ENCODE data around the gene C5AR2. TPM values are rescaled to one million over a fixed set of nuclear protein-coding genes. Genes with fewer than 3 reads are reported as not detected.

C5AR2 gene
- total and polyA plus RNA-seq, 2 donors (not counting 1 experiment from before 2014, with no cell fraction given), result under 0.01 to 0.08 TPM

- peak overlapping the region; percentile 57 for H3K27ac ChIP-seq (ENCODE audit: insufficient read depth, low read length)
- H2AFZ ChIP-seq (ENCODE audit: low read length), result no peak overlapping the region
- no peaks in the 10 kb centered on the region for H3K27me3 ChIP-seq (ENCODE audit: control insufficient read depth, insufficient read depth, low read length)
- TF ChIP-seq CTCF (conservative IDR thresholded peaks at IDR 0.05 in 1 of 2, IDR thresholded peaks at IDR 0.05 in 1 of 2; ENCODE audit: low read depth in 1 of 2, low read length in 2 of 2) (no peak), EZH2 (IDR thresholded peaks at IDR 0.05; ENCODE audit: low read length, missing control alignments) (no peak)
- H3K9ac ChIP-seq (ENCODE audit: insufficient read depth, low read length), result no peak overlapping the region
- no peaks in the 10 kb centered on the region for H3K36me3 ChIP-seq (ENCODE audit: control insufficient read depth, insufficient read depth, low read length)
- H3K4me3 ChIP-seq (replicated peaks in 1 of 4; ENCODE audit: control extremely low read depth in 1 of 4, insufficient read depth in 1 of 4, low read depth in 3 of 4, low read length in 4 of 4), result no peak overlapping the region
- no peaks in the 10 kb centered on the region for H3K9me3 ChIP-seq (ENCODE audit: control insufficient read depth, insufficient read depth, low read depth, low read length)
- DNase-seq (ENCODE audit: low read depth in 2 of 2), result peak; percentile 86 to 99
- H3K79me2 ChIP-seq (ENCODE audit: control insufficient read depth, insufficient read depth, low read length), result no peaks in the 10 kb centered on the region
- H4K20me1 ChIP-seq (ENCODE audit: control insufficient read depth, extremely low read depth, insufficient read depth, low read length), result no peaks in the 10 kb centered on the region
- peak overlapping the region; percentile 54 for H3K4me2 ChIP-seq (ENCODE audit: extremely low read depth, insufficient read depth, low read length)
- H3K4me1 ChIP-seq (ENCODE audit: control insufficient read depth, extremely low read depth, insufficient read depth, low read length), result peaks cover 2% of the 10 kb centered on the region
Observed at GRCh38 chr19:47315125-47315821, 16.7 kb upstream of the C5AR2 start.

GRCh38 chr19:47316513-47316912 lies 15.5 kb upstream of the C5AR2 start:
- Histone ChIP-seq H4K20me1 (ENCODE audit: control insufficient read depth, extremely low read depth, insufficient read depth, low read length) (no peaks in the 10 kb centered on the region), H3K36me3 (ENCODE audit: control insufficient read depth, insufficient read depth, low read length) (no peaks in the 10 kb centered on the region), H3K4me2 (ENCODE audit: extremely low read depth, insufficient read depth, low read length) (no peak overlapping the region), H3K4me1 (ENCODE audit: control insufficient read depth, extremely low read depth, insufficient read depth, low read length) (peaks cover 2% of the 10 kb centered on the region), H3K79me2 (ENCODE audit: control insufficient read depth, insufficient read depth, low read length) (no peaks in the 10 kb centered on the region), H3K27me3 (ENCODE audit: control insufficient read depth, insufficient read depth, low read length) (no peaks in the 10 kb centered on the region), H3K9me3 (ENCODE audit: control insufficient read depth, insufficient read depth, low read depth, low read length) (no peaks in the 10 kb centered on the region), H3K9ac (ENCODE audit: insufficient read depth, low read length) (no peak overlapping the region), H3K27ac (ENCODE audit: insufficient read depth, low read length) (no peak overlapping the region), H2AFZ (ENCODE audit: low read length) (no peak overlapping the region), H3K4me3 (replicated peaks in 1 of 4; ENCODE audit: control extremely low read depth in 1 of 4, insufficient read depth in 1 of 4, low read depth in 3 of 4, low read length in 4 of 4) (no peak overlapping the region)
- no peak for DNase-seq (ENCODE audit: low read depth in 2 of 2)
- TF ChIP-seq CTCF (conservative IDR thresholded peaks at IDR 0.05 in 1 of 2, IDR thresholded peaks at IDR 0.05 in 1 of 2; ENCODE audit: low read depth in 1 of 2, low read length in 2 of 2) (no peak), EZH2 (IDR thresholded peaks at IDR 0.05; ENCODE audit: low read length, missing control alignments) (no peak)

- TF ChIP-seq EZH2 (IDR thresholded peaks at IDR 0.05; ENCODE audit: low read length, missing control alignments) (no peak), CTCF (conservative IDR thresholded peaks at IDR 0.05 in 1 of 2, IDR thresholded peaks at IDR 0.05 in 1 of 2; ENCODE audit: low read depth in 1 of 2, low read length in 2 of 2) (no peak)
- no peak overlapping the region for H3K9ac ChIP-seq (ENCODE audit: insufficient read depth, low read length)
- DNase-seq (ENCODE audit: low read depth in 2 of 2), result no peak
- H4K20me1 ChIP-seq (ENCODE audit: control insufficient read depth, extremely low read depth, insufficient read depth, low read length), result no peaks in the 10 kb centered on the region
- H3K27me3 ChIP-seq (ENCODE audit: control insufficient read depth, insufficient read depth, low read length), result peaks cover 11% of the 10 kb centered on the region
- no peak overlapping the region for H3K4me2 ChIP-seq (ENCODE audit: extremely low read depth, insufficient read depth, low read length)
- H3K4me3 ChIP-seq (replicated peaks in 1 of 4; ENCODE audit: control extremely low read depth in 1 of 4, insufficient read depth in 1 of 4, low read depth in 3 of 4, low read length in 4 of 4), result no peak overlapping the region
- H3K9me3 ChIP-seq (ENCODE audit: control insufficient read depth, insufficient read depth, low read depth, low read length), result no peaks in the 10 kb centered on the region
- peaks cover 2% of the 10 kb centered on the region for H3K4me1 ChIP-seq (ENCODE audit: control insufficient read depth, extremely low read depth, insufficient read depth, low read length)
- H3K79me2 ChIP-seq (ENCODE audit: control insufficient read depth, insufficient read depth, low read length), result no peaks in the 10 kb centered on the region
- H3K36me3 ChIP-seq (ENCODE audit: control insufficient read depth, insufficient read depth, low read length), result no peaks in the 10 kb centered on the region
- no peak overlapping the region for H3K27ac ChIP-seq (ENCODE audit: insufficient read depth, low read length)
- no peak overlapping the region for H2AFZ ChIP-seq (ENCODE audit: low read length)
Observed at GRCh38 chr19:47319923-47320871, 11.8 kb upstream of the C5AR2 start.

Data from fibroblast of lung (primary cell).